ENCODE measurements around the gene MPL.

DNA sequence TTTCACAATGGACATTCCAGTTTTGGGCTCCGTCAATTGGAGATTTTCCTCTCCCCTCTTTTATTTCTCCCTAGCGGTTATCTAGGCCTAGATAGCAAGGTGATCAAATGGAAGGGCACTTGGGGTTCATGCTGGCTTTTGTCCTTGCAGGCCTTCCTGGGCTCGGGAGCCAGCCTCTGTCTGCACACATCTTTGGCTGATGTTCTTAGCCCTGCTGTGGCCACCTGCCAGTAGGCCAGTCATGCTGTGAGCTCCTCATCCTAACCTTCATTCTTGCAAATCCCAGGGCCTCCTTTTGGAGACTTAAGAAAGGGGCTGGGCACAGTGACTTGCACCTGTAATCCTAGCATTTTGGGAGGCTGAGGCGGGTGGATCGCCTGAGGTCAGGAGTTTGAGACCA is 23.4 kb upstream of the MPL start:
- no peak for TF ChIP-seq CTCF (IDR thresholded peaks at IDR 0.05)
- no peak for TF ChIP-seq POLR2A (IDR thresholded peaks at IDR 0.05)
- no peak for TF ChIP-seq POLR2AphosphoS5 (IDR thresholded peaks at IDR 0.05)
